Gastroesophageal sphincter (tissue), 4 donors: Measurements from ENCODE around the gene PCGF3. TPM values are rescaled to one million over a fixed set of nuclear protein-coding genes. Genes with fewer than 3 reads are reported as not detected.

Experiments
- ATAC-seq: fragments of 150-250 bp; one replicate; pipeline ENCODE4 v1.9.1; 2016; ENCODE audit warnings: mild to moderate bottlenecking, moderate library complexity
- H3K27ac ChIP-seq, 4 donors: fragments of 200-600 bp; sonication (generic) in 3 of 4; 1 replicate in 3 of 4; 2 replicates in 1 of 4; pipeline ENCODE4 v1.5.1; 2016 to 2019
- H3K27me3 ChIP-seq: fragments of 200-600 bp; sonication (generic); one replicate; pipeline ENCODE4 v1.5.1; 2019
- H3K36me3 ChIP-seq, 2 donors: fragments of 200-600 bp; sonication (generic); one replicate each; pipeline ENCODE4 v1.5.1; 2019; ENCODE audit warnings: control low read depth in 1 of 2
- H3K4me1 ChIP-seq, 3 donors: fragments of 200-600 bp; sonication (generic); 1 replicate in 2 of 3; 2 replicates in 1 of 3; pipeline ENCODE4 v1.5.1; 2016 to 2019; ENCODE audit warnings: control low read depth in 2 of 3
- H3K4me3 ChIP-seq, 2 donors: fragments of 200-600 bp; sonication (generic); one replicate each; pipeline ENCODE4 v1.5.1; 2019; ENCODE audit warnings: mild to moderate bottlenecking in 1 of 2, moderate library complexity in 1 of 2
- H3K9me3 ChIP-seq, 3 donors: fragments of 200-600 bp; sonication (generic); one replicate each; pipeline ENCODE4 v1.5.1; 2017 to 2019; ENCODE audit warnings: control low read depth in 2 of 3
- CTCF ChIP-seq, 4 experiments: fragments of 200-600 bp in 2 of 4; fragments of 450-650 bp in 2 of 4; sonication (generic) in 1 of 4; IDR thresholded peaks; one replicate each; pipeline ENCODE4 v1.5.1; 2017 to 2019; ENCODE audit warnings: antibody characterized with exemption in 4 of 4, mild to moderate bottlenecking in 2 of 4, moderate library complexity in 2 of 4
- EP300 ChIP-seq: sonication (generic); formaldehyde crosslinking; IDR thresholded peaks from one replicate; pipeline ENCODE4 v1.6.1; 2017; ENCODE audit warnings: antibody characterized with exemption, mild to moderate bottlenecking
- POLR2A ChIP-seq, 2 donors: fragments of 450-650 bp; IDR thresholded peaks; one replicate each; pipeline ENCODE4 v1.6.1; 2017; ENCODE audit warnings: antibody characterized with exemption in 2 of 2, mild to moderate bottlenecking in 2 of 2, moderate library complexity in 1 of 2
- POLR2AphosphoS5 ChIP-seq: sonication (generic); formaldehyde crosslinking; IDR thresholded peaks from one replicate; pipeline ENCODE4 v1.6.1; 2017; ENCODE audit warnings: antibody characterized with exemption
- WGBS, 2 donors: methylation state at CpG; one replicate each; pipeline ENCODE4 v1.1.5; 2018; ENCODE audit warnings: low coverage in 1 of 2; 5-methylcytosine and 5-hydroxymethylcytosine counted together
- total RNA-seq, 4 donors: library from RNA; depleted of rRNA; stranded (reverse); fragments of >200 nt; gene quantifications; one replicate each; pipeline ENCODE4 v1.1.0, GENCODE V29; 2016

PCGF3 gene
- total RNA-seq, 4 donors from 2014 or later: 24.4 to 46.5 (median 40.7) TPM

DNA sequence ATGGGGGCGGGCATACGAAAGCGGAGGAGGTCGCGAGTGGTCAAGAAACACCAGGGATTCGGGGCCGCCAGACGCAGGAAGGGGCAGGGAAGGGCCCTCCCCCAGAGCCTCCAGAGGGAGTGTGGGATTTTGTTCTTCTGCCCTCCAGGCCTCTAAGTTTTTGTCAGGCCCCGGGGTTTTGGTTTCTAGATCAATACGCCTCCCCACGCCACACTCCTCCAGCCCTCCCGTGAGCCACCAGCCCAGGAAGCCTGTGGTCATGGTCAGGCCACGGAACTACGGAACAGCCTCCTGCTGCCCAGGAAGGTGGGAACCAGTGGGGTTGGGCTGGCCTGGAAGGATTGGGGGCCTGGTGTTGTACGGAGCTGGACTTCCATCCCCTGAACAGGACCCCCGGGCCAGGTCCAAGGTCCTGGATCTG, 81.9 kb downstream of the PCGF3 start:
- Histone ChIP-seq H3K27ac (peak overlapping the region in 3 of 4 donors; percentile 37 to 69 (median 62)), H3K4me3 (no peak overlapping the region), H3K9me3 (no peaks in the 10 kb centered on the region), H3K27me3 (peaks cover 80% of the 10 kb centered on the region), H3K36me3 (no peaks in the 10 kb centered on the region), H3K4me1 (peaks cover 0 to 45% (median 23%) of the 10 kb centered on the region in 3 donors)
- ATAC-seq: no peak
- TF ChIP-seq CTCF (IDR thresholded peaks at IDR 0.05): no peak
- TF ChIP-seq POLR2A (IDR thresholded peaks at IDR 0.05): no peak
- no peak for TF ChIP-seq POLR2AphosphoS5
- no peak for TF ChIP-seq EP300
- WGBS, 2 donors: 71% methylated on average over 7 of the region's 16 CpGs; no CpG with 5 or more reads in 1 of the 2 donors

- Histone ChIP-seq H3K36me3 (no peaks in the 10 kb centered on the region), H3K27ac (peak overlapping the region in 3 of 4 donors; percentile 37 to 69 (median 62)), H3K9me3 (no peaks in the 10 kb centered on the region), H3K4me3 (no peak overlapping the region), H3K4me1 (peaks cover 0 to 43% (median 26%) of the 10 kb centered on the region in 3 donors), H3K27me3 (peaks cover 85% of the 10 kb centered on the region)
- no peak for ATAC-seq
- no CpG with 5 or more reads among the region's 19 CpGs for WGBS, 2 donors
- TF ChIP-seq EP300: no peak
- no peak for TF ChIP-seq POLR2A (IDR thresholded peaks at IDR 0.05)
- TF ChIP-seq CTCF (IDR thresholded peaks at IDR 0.05): no peak
- TF ChIP-seq POLR2AphosphoS5: no peak
These were observed 82.5 kb downstream of the PCGF3 start for GRCh38 chr4:788006-788635.

- ATAC-seq: no peak
- TF ChIP-seq CTCF (IDR thresholded peaks at IDR 0.05): no peak
- TF ChIP-seq POLR2AphosphoS5: no peak
- no peak for TF ChIP-seq POLR2A (IDR thresholded peaks at IDR 0.05)
- no peak for TF ChIP-seq EP300
These were observed 83.1 kb downstream of the PCGF3 start for GRCh38 chr4:788636-789297.

GRCh38 chr4:789571-790465, 84.2 kb downstream of the PCGF3 start:
- no peak for TF ChIP-seq CTCF (IDR thresholded peaks at IDR 0.05)
- no peak overlapping the region for H3K27ac ChIP-seq
- WGBS, 2 donors: 77% methylated on average over 5 of the region's 27 CpGs; no CpG with 5 or more reads in 1 of the 2 donors
- peaks cover 96% of the 10 kb centered on the region for H3K27me3 ChIP-seq
- ATAC-seq: no peak
- H3K9me3 ChIP-seq: no peaks in the 10 kb centered on the region
- peaks cover 0 to 43% (median 28%) of the 10 kb centered on the region in 3 donors for H3K4me1 ChIP-seq
- H3K36me3 ChIP-seq: no peaks in the 10 kb centered on the region
- H3K4me3 ChIP-seq: no peak overlapping the region

More at GRCh38 chr4:788636-789297, 83.1 kb downstream of the PCGF3 start:
- H3K36me3 ChIP-seq: no peaks in the 10 kb centered on the region
- H3K9me3 ChIP-seq: no peaks in the 10 kb centered on the region
- WGBS, 2 donors: 52% methylated on average over 5 of the region's 18 CpGs; no CpG with 5 or more reads in 1 of the 2 donors
- H3K27ac ChIP-seq: peak overlapping the region in 1 of 4 donors; percentile 23
- H3K4me1 ChIP-seq: peaks cover 0 to 39% (median 26%) of the 10 kb centered on the region in 3 donors
- H3K4me3 ChIP-seq: no peak overlapping the region
- H3K27me3 ChIP-seq: peaks cover 92% of the 10 kb centered on the region
